LoVo (cell line): ENCODE measurements around the gene NELFB.

Experiments
- DNase-seq: peaks from one replicate; pipeline ENCODE4 v3.0.0-alpha.2; 2016; ENCODE audit warnings: low spot score

Gene NELFB

GRCh38 chr9:137281345-137282116, 26.4 kb downstream of the NELFB start:
- DNase-seq, result no peak

DNA sequence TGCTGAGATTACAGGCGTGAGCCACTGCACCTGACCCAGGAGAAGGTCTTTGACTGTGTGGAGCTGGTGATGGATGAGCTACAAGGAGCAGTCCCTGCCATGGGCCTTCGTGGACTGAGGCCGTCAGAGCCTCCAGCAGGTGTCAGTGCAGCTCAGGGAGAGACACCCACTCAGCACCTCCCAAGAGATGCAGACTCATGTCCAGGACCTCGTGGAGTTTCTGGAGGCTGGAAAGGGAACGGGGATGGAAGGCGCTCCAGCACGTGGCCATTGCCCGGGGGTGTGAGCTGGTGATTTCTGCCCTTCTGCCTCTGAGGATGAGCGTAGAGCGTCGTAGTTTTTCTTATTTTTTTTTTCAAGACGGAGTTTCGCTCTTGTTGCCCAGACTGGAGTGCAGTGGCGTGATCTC, 31.9 kb downstream of the NELFB start:
- DNase-seq, result peak; percentile 57

GRCh38 chr9:137293094-137293481, 38.0 kb downstream of the NELFB start:
- DNase-seq, result no peak

DNA sequence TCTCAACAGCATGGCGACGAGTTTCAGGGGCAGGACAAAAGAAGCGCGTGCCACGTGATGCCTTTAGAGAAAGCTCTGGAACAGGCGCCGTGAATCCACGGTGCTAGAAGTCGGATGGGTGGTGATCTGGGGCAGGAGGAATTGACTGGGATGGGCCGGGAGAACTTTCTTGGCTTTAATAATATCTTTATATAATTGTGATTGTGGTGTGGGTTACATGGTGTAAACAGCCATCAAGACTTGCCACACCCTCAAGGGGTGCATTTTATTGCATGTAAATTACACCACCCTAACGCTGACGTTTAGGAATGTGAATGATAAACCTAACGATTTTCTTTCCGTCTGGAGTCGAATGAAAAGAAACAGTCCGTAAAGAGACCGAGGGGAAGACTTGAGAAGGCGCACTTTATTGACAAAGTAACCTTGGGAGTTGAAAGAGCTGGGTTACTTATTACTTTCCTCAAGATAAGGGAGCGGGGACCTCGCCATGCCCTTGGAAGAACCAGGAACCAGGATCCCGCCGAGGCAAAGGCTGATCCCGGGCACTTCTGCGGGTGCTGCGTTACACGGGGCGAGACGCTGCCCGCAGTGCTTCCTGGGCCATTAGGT, 38.5 kb downstream of the NELFB start:
- peak; percentile 76 for DNase-seq

DNA sequence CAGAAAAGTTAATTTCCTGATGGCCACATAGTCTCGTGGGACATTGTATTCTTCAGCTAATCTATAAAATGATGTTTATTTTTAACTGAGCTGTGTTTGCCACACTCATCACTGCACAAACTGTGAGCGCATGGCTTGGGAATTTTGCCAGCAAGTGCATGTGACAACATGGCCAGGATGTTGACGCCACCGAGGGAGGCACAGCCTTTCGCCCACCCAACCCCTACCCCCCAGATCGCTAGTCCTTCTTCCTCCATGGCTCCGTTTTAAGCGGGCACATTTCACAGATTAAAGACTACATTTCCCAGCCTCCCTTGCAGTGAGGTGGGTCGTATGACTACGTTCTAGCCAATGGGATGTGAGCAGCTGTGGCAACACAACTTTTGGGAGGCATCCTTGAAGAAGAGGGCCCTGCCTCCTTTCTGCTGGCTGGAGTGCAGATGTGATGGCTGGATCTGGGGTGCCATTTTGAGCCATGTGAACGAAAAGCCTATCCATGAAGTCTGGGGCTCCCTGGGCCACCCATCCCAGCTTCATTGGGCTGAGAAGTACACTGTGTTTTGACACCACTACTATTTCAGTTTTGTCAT, 39.1 kb downstream of the NELFB start:
- DNase-seq, result peak; percentile 85

DNA sequence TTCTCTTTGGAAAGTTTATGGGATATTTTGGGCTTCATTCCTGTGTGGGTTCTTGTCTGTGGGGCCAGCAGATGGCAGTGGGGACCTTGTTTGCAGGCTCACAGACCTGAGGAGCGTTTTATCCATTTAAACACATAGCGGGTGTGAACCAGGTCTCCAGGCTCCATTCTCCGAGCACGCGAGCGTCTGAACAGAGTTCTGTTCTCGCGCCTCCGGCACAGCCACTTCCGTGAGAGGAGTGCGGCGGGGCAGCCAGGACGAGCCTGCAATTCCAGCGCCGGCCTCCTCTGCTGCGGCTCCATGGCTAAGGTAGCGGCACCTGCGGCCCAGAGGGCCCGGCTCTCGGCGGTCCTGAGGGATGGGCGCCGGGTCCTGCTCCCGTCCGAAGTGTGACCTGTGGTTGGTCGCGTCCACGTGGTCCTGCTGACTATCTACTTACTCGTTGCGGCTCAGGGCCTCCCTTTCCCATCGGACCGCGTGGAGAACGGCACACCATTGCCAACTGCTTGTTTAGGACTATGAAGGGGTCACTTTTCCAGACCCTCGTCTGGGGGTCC, 39.6 kb downstream of the NELFB start:
- DNase-seq, result peak; percentile 37

DNA sequence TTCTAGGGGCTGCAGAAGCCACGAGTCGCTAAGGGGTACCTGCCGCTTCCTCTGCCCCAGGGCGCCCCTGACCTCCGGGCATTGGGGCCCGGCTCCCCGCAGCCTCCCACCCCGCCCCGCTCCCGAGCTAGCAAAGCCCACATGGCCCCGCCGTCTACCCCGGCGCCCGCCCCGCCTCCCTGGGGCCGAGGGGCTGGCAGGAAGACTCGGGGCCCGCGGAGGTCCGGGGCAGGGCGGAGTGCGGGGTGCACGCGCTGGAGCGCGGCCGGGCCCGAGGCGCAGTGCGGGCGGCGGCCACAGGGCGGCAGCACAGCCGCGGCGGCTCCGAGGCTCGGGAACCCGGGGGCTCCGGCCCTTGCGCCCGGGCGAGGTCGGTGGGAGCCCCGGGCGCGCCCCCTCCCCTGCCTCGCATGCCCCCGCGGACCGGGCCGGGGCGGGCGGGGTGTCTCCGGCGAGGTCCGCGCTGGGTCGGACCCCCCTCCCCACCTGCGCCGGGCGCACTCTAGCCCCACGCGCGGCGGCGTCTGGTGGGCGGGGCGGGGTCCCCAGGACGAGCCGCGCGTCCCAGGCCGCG, 40.2 kb downstream of the NELFB start:
- DNase-seq, result peak; percentile 71

- no peak for DNase-seq
Observed at GRCh38 chr9:137295849-137296669, 40.9 kb downstream of the NELFB start.

- no peak for DNase-seq
Observed at GRCh38 chr9:137296670-137297664, 41.8 kb downstream of the NELFB start.

- DNase-seq, result no peak
Observed at GRCh38 chr9:137297966-137298365, 42.8 kb downstream of the NELFB start.

DNA sequence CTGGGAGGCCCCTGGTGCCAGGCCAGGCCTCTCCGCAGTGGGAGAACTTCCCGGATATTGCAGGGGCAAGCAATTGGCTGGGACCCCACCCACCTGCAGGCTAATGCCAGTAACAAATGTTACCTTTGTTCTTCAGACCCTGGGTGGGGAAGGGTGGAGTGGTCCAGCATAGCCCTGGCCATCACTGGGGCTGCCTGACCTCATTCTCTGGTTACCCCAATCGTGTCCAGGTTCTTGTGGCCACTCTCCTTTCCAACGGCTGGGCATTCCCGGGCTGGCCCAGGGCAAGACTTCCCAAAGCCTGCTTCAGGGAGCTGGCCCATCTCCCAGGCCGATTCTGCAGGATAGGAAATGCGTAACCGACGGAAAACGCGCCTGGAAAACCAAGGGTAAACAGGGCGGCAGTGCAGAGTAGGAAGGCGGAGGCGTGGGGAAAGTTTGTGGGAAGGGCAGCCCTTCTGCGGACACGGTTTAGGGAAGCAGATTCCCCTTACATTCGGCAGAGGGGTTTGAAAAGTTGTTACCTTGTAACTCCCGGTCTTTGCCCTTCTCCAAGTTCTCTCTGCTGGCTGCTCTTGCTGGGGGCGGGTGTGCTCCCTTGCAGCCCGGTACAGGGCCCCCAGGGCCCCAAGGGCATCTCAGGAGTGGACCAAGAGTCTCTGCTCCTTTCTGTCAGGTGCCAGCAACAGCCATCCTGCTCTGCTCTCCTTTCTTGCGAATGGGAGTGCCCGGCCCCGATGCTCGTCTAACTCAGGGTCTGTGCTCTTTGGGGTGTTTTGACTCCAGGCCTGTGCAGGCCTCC, 43.5 kb downstream of the NELFB start:
- DNase-seq, result no peak

GRCh38 chr9:137299203-137299565, 44.1 kb downstream of the NELFB start:
- DNase-seq, result no peak

DNA sequence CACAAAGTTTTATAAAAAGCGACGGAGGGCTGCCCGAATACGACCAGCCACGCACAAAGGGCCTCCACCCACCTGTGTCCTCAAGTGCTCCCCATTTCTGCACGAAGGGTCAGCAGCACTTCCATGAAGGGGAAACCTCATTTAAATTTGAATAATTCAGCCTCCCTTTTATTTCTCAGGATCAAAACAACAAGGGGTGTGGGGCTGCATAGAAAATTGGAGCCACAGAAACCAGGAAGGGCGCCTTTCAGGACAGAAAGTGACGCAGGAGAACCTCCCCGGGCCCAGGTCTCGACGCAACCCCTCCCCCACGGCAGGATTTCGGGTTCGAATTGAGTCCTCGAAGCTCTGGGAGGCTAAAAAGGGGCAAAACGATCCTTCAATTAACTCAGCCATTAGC, 44.8 kb downstream of the NELFB start:
- DNase-seq, result no peak

DNA sequence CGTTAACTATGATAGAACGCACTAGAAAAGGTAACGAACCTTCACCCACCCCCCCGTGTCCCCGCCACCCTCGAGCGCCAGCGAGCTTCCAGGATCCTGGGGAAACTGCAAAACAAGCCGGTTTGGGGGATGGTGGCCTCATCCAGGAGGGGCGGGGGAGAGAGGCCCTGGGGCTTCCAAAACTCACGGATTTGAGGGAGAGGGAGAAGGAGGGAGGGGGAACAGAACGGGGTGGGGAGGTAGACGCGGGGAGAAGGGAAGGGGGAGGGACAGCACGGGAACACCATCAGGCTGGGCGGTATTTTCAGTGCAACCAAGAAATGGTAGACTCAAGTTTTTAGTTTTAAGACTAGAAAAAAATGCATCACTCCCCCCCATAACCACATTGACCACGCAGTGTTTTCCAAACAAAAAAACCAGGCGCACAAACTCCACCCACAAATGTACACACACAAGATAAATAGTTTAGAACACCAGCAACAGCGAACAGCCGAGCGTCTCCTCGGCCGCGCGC, 45.5 kb downstream of the NELFB start:
- peak; percentile 29 for DNase-seq

DNA sequence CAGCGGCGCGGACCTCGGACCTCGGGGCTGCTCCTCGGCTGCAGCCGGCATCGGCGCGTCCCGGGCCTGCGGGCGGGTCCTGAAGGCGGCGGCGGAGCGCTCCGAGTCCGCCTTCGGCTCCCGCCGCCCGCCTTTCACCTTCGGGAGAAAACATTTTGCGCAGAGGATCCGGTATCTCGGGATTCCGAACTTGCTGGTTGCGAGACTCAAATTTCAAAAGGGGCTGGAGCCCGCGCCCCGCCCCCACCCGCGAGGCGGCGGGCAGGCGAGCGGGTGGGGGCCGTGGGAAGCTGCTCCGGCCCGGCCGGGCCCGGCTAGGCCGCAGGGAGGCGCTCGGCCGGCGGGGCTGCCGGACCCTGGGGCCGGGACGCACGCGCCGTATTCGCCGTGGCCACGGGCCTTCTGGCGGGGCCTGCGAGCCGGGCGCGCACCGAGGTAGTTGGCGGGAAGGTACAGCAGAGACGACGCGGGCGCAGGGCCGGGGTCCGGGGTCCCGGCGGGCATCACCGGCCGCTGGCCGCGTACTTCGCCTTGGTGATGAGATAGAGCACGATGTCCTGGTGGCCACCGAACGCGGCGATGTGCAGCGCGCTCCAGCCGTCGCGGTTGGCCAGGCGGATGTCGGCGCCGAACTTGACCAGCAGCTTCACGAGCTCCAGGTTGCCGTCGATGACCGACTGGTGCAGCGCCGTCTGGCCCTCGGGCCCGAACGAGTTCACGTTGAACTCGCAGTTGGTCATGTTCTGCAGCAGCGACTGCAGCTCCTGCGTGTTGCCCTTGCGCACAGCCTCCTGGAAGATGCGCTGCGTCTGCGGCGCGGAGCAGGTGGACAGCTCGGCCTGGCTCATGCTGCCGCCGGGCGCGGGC, 46.2 kb downstream of the NELFB start:
- DNase-seq, result peak; percentile 29

- peak; percentile 93 for DNase-seq
Observed at GRCh38 chr9:137302118-137302448, 47.0 kb downstream of the NELFB start, which contains the start of gene NRARP. Gene NRARP, minus strand, starts transcription at chr9:137302271. Its CDS starts 343 bp downstream, at chr9:137301928.

GRCh38 chr9:137302449-137303150, 47.5 kb downstream of the NELFB start:
- DNase-seq, result peak; percentile 77
